Psoas muscle (tissue), 8 donors: ENCODE data around the gene P3H3. TPM values are rescaled to one million over a fixed set of nuclear protein-coding genes. Genes with fewer than 3 reads are reported as not detected.
A peak's percentile ranks its signal among the peaks of the same experiment; 100 is the strongest.

ENCODE experiments used
- ATAC-seq, 4 donors: fragments of 200-7000 bp; cut with Tn5 transposase; one replicate each; pipeline ENCODE4 v1.9.1; 2020; ENCODE audit warnings: moderate library complexity in 3 of 4, mild to moderate bottlenecking in 2 of 4
- DNase-seq, 2 donors: peaks; one replicate each; pipeline ENCODE4 v3.0.0-alpha.2; 2020
- H3K27ac ChIP-seq: fragments of 200-600 bp; one replicate; pipeline ENCODE4 v1.8.0; 2022
- H3K27me3 ChIP-seq, 3 donors: fragments of 200-600 bp in 1 of 3; one replicate each; pipeline versions ENCODE4 v1.6.1 to v1.8.0; 2013 to 2022; ENCODE audit warnings: low read length in 2 of 3, mild to moderate bottlenecking in 2 of 3, moderate library complexity in 1 of 3; ENCODE audit not compliant: insufficient read depth in 3 of 3
- H3K36me3 ChIP-seq, 2 donors: fragments of 200-600 bp in 1 of 2; one replicate each; pipeline versions ENCODE4 v1.6.1 to v1.8.0; 2013 to 2022; ENCODE audit warnings: low read depth in 1 of 2, mild to moderate bottlenecking in 1 of 2, moderate library complexity in 1 of 2; ENCODE audit not compliant: insufficient read depth in 1 of 2
- H3K4me1 ChIP-seq: fragments of 200-600 bp; one replicate; pipeline ENCODE4 v1.8.0; 2022
- H3K4me3 ChIP-seq: fragments of 200-600 bp; one replicate; pipeline ENCODE4 v1.8.0; 2022; ENCODE audit warnings: mild to moderate bottlenecking
- H3K9me3 ChIP-seq: fragments of 200-600 bp; one replicate; pipeline ENCODE4 v1.8.0; 2022
- CTCF ChIP-seq: fragments of 200-600 bp; IDR thresholded peaks from one replicate; pipeline ENCODE4 v1.8.0; 2022; ENCODE audit warnings: antibody characterized with exemption
- WGBS, 3 donors: extraction: QIAGEN DNeasy Blood & Tissue Kit; methylation state at CpG; one replicate each; pipeline versions ENCODE4 v1.1.6 to v1.1.7; 2013; 5-methylcytosine and 5-hydroxymethylcytosine counted together
- intact Hi-C, 2 donors: fragments of 100-400 bp; cut with DNase I; formaldehyde crosslinking; loops; one replicate each; pipeline versions ENCODE4 v1.11.0 to v1.14.2; 2022
- polyA plus RNA-seq, 3 donors: library from polyadenylated mRNA; stranded (reverse); fragments of 200-250 nt; gene quantifications; one replicate each; pipeline ENCODE4 v1.2.3, GENCODE V29; 2013
- total RNA-seq, 4 donors: library from RNA; stranded (reverse); fragmentation: NEBNext Ultra II Directional in 2 of 4; extraction: Animal tissue kit (Norgen Biotek cat#: 25700) in 2 of 4; gene quantifications; one replicate each; pipeline versions ENCODE4 v1.2.1 to v1.2.4, GENCODE V29; 2021 to 2023
- donor health status: healthy with polysubstance abuse.
- donor health status: DM: no; HTN: no; CAD: no; lungs with moderate emphysema.
- donor health status: Bipolar disorder and iron deficiency.
- donor health status: healthy.
- donor health status: DM: yes; HTN: yes; CAD: no.
- donor health status: DM: no; HTN: no; CAD: no.
- donor health status: DM: no; HTN: no; CAD: no.
- donor health status: DM: yes; HTN: yes; CAD: no.

P3H3 gene
- total and polyA plus RNA-seq, 7 donors = 0.87 to 4.2 (median 1.3) TPM

GRCh38 chr12:6849427-6849826 is 21.2 kb downstream of the P3H3 start:
- intact Hi-C loops = no loop called here
- H3K27ac ChIP-seq = no peak overlapping the region
- ATAC-seq (no peak), DNase-seq (peak in 1 of 2 donors; percentile 36)
- no peaks in the 10 kb centered on the region for H3K36me3 ChIP-seq
- peaks cover 14% of the 10 kb centered on the region for H3K4me1 ChIP-seq
- TF ChIP-seq CTCF = no peak
- no peak overlapping the region for H3K4me3 ChIP-seq
- no peaks in the 10 kb centered on the region for H3K9me3 ChIP-seq
- WGBS, 3 donors = 80 to 89% (median 88%) methylated on average over 2 of the region's 2 CpGs
- H3K27me3 ChIP-seq = no peaks in the 10 kb centered on the region

- Histone ChIP-seq H3K27ac (no peak overlapping the region), H3K4me3 (no peak overlapping the region), H3K27me3 (no peaks in the 10 kb centered on the region), H3K36me3 (peaks cover 0 to 6% of the 10 kb centered on the region in 2 donors), H3K4me1 (peaks cover 14% of the 10 kb centered on the region), H3K9me3 (no peaks in the 10 kb centered on the region)
- peak in 1 of 2 donors; percentile 43 for DNase-seq
- 72 to 78% (median 75%) methylated on average over 10 of the region's 10 CpGs for WGBS, 3 donors
- no peak for ATAC-seq
- TF ChIP-seq CTCF = no peak
- intact Hi-C loops = no loop called here
These were observed 21.9 kb downstream of the P3H3 start for GRCh38 chr12:6849976-6850560.

- no peak for TF ChIP-seq CTCF
- intact Hi-C loops = no loop called here
- peak overlapping the region; percentile 98 for H3K27ac ChIP-seq
- DNase-seq = peak in 1 of 2 donors; percentile 72
- 19 to 22% (median 19%) methylated on average over 16 of the region's 16 CpGs for WGBS, 3 donors
- H3K9me3 ChIP-seq = no peaks in the 10 kb centered on the region
- peaks cover 0 to 13% of the 10 kb centered on the region in 2 donors for H3K36me3 ChIP-seq
- H3K27me3 ChIP-seq = no peaks in the 10 kb centered on the region
- H3K4me3 ChIP-seq = peak overlapping the region; percentile 85
- no peak for ATAC-seq
- H3K4me1 ChIP-seq = peaks cover 14% of the 10 kb centered on the region
These were observed 22.6 kb downstream of the P3H3 start for GRCh38 chr12:6850796-6851152.

- DNase-seq (peak; percentile 93 to 96), ATAC-seq (peak; percentile 77 to 84 (median 80))
- no peaks in the 10 kb centered on the region for H3K27me3 ChIP-seq
- WGBS, 3 donors = 0% methylated on average over 37 of the region's 37 CpGs
- intact Hi-C loops = no loop called here
- peak within 1 kb of the TSS; percentile 85 for H3K4me3 ChIP-seq
- H3K9me3 ChIP-seq = no peaks in the 10 kb centered on the region
- H3K36me3 ChIP-seq = peaks cover 0 to 19% of the 10 kb centered on the region in 2 donors
- H3K27ac ChIP-seq = peak within 1 kb of the TSS; percentile 98
- TF ChIP-seq CTCF = no peak
- H3K4me1 ChIP-seq = peaks cover 14% of the 10 kb centered on the region
These were observed 23.1 kb downstream of the P3H3 start, which contains the start of gene CDCA3 for GRCh38 chr12:6851153-6851920. TSS of gene CDCA3 (minus strand) at chr12:6851286. CDS start at chr12:6850952, 334 bp downstream.
